Amniotic epithelial cell (primary cell): ENCODE data around the gene ATG7.
"Not testable (repeated sequence)": the region's sequence is repeated elsewhere in the genome, so short reads cannot be mapped to it uniquely, and the experiment has no call there.

Source experiments
- DNase-seq: peaks from one replicate; pipeline ENCODE4 v3.0.0-alpha.2; 2010; ENCODE audit warnings: low read depth

The ATG7 gene

GRCh38 chr3:11467875-11468274, 195.7 kb downstream of the ATG7 start:
- DNase-seq: no peak

GRCh38 chr3:11470031-11470853, 198.0 kb downstream of the ATG7 start:
- no peak for DNase-seq

- DNase-seq: no peak
Observed at GRCh38 chr3:11475324-11475723, 203.1 kb downstream of the ATG7 start.

GRCh38 chr3:11476735-11477144, 204.5 kb downstream of the ATG7 start:
- no peak for DNase-seq

- DNase-seq: peak; percentile 93
Observed at GRCh38 chr3:11477407-11477911, 205.3 kb downstream of the ATG7 start.

GRCh38 chr3:11478167-11478566, 206.0 kb downstream of the ATG7 start:
- DNase-seq: no peak

- DNase-seq: no peak
Observed at GRCh38 chr3:11479221-11479620, 207.0 kb downstream of the ATG7 start.

GRCh38 chr3:11480663-11481298, 208.6 kb downstream of the ATG7 start:
- DNase-seq: peak; percentile 98

- DNase-seq: peak; percentile 67
Observed at GRCh38 chr3:11481556-11481955, 209.4 kb downstream of the ATG7 start.

- DNase-seq: peak; percentile 38
Observed at GRCh38 chr3:11482021-11482420, 209.8 kb downstream of the ATG7 start.

GRCh38 chr3:11488356-11488755, 216.2 kb downstream of the ATG7 start:
- not testable (repeated sequence) for DNase-seq

GRCh38 chr3:11494131-11494916, 222.1 kb downstream of the ATG7 start:
- no peak for DNase-seq

- DNase-seq: peak; percentile 40
Observed at GRCh38 chr3:11495948-11496557, 223.9 kb downstream of the ATG7 start.

GRCh38 chr3:11498177-11498576, 226.0 kb downstream of the ATG7 start:
- DNase-seq: no peak

GRCh38 chr3:11498646-11499045, 226.4 kb downstream of the ATG7 start:
- peak; percentile 71 for DNase-seq

GRCh38 chr3:11499144-11499543, 226.9 kb downstream of the ATG7 start:
- DNase-seq: peak; percentile 96

- not testable (repeated sequence) for DNase-seq
Observed at GRCh38 chr3:11502413-11502812, 230.2 kb downstream of the ATG7 start.

GRCh38 chr3:11507719-11508118, 235.5 kb downstream of the ATG7 start:
- DNase-seq: peak; percentile 25

- no peak for DNase-seq
Observed at GRCh38 chr3:11508346-11509172, 236.4 kb downstream of the ATG7 start.

GRCh38 chr3:11509173-11510000, 237.2 kb downstream of the ATG7 start:
- peak; percentile 93 for DNase-seq
